CD4-positive, alpha-beta T cell treated with Interleukin-15 for 4 hours (primary cell): ENCODE data around the gene ASAH2B.
A peak's percentile ranks its signal among the peaks of the same experiment; 100 is the strongest.
"Not testable (repeated sequence)": the region's sequence is repeated elsewhere in the genome, so short reads cannot be mapped to it uniquely, and the experiment has no call there.

ENCODE experiments used
- DNase-seq: peaks from one replicate; pipeline ENCODE4 v3.0.0-alpha.2; 2020; ENCODE audit warnings: low spot score

ASAH2B gene

GRCh38 chr10:50739618-50740292, at the start of gene ASAH2B:
Gene ASAH2B, plus strand, starts transcription at chr10:50739936. Its CDS starts 5,195 bp downstream, at chr10:50745131.
- DNase-seq, result peak; percentile 71

GRCh38 chr10:50697819-50698218, 41.9 kb upstream of the ASAH2B start:
- not testable (repeated sequence) for DNase-seq

- not testable (repeated sequence) for DNase-seq
Observed at GRCh38 chr10:50701947-50702346, 37.8 kb upstream of the ASAH2B start.

GRCh38 chr10:50702997-50703396, 36.7 kb upstream of the ASAH2B start:
- DNase-seq, result not testable (repeated sequence)

- DNase-seq, result not testable (repeated sequence)
Observed at GRCh38 chr10:50704436-50705079, 35.2 kb upstream of the ASAH2B start.

- DNase-seq, result not testable (repeated sequence)
Observed at GRCh38 chr10:50706006-50706405, 33.7 kb upstream of the ASAH2B start.

- not testable (repeated sequence) for DNase-seq
Observed at GRCh38 chr10:50710241-50710640, 29.5 kb upstream of the ASAH2B start.

GRCh38 chr10:50723812-50724211, 15.9 kb upstream of the ASAH2B start:
- DNase-seq, result not testable (repeated sequence)

GRCh38 chr10:50728112-50728511, 11.6 kb upstream of the ASAH2B start:
- not testable (repeated sequence) for DNase-seq

- not testable (repeated sequence) for DNase-seq
Observed at GRCh38 chr10:50738987-50739617, 634 bp upstream of the ASAH2B start.

GRCh38 chr10:50740293-50740648, 535 bp downstream of the ASAH2B start:
- DNase-seq, result peak; percentile 32

- DNase-seq, result not testable (repeated sequence)
Observed at GRCh38 chr10:50742820-50743219, 3.1 kb downstream of the ASAH2B start.

- not testable (repeated sequence) for DNase-seq
Observed at GRCh38 chr10:50766774-50767513, 27.2 kb downstream of the ASAH2B start.

GRCh38 chr10:50772042-50772441, 32.3 kb downstream of the ASAH2B start:
- not testable (repeated sequence) for DNase-seq

GRCh38 chr10:50774868-50775267, 35.1 kb downstream of the ASAH2B start:
- DNase-seq, result not testable (repeated sequence)

GRCh38 chr10:50780036-50780435, 40.3 kb downstream of the ASAH2B start:
- not testable (repeated sequence) for DNase-seq

- not testable (repeated sequence) for DNase-seq
Observed at GRCh38 chr10:50782017-50782416, 42.3 kb downstream of the ASAH2B start.

GRCh38 chr10:50787962-50788361, 48.2 kb downstream of the ASAH2B start:
- DNase-seq, result not testable (repeated sequence)

GRCh38 chr10:50788951-50789945, 49.5 kb downstream of the ASAH2B start:
- no peak for DNase-seq

- DNase-seq, result no peak
Observed at GRCh38 chr10:50794490-50794889, 54.8 kb downstream of the ASAH2B start.

GRCh38 chr10:50796693-50797092, 57.0 kb downstream of the ASAH2B start:
- no peak for DNase-seq
